ENCODE results near the gene YES1.

The YES1 gene

DNA sequence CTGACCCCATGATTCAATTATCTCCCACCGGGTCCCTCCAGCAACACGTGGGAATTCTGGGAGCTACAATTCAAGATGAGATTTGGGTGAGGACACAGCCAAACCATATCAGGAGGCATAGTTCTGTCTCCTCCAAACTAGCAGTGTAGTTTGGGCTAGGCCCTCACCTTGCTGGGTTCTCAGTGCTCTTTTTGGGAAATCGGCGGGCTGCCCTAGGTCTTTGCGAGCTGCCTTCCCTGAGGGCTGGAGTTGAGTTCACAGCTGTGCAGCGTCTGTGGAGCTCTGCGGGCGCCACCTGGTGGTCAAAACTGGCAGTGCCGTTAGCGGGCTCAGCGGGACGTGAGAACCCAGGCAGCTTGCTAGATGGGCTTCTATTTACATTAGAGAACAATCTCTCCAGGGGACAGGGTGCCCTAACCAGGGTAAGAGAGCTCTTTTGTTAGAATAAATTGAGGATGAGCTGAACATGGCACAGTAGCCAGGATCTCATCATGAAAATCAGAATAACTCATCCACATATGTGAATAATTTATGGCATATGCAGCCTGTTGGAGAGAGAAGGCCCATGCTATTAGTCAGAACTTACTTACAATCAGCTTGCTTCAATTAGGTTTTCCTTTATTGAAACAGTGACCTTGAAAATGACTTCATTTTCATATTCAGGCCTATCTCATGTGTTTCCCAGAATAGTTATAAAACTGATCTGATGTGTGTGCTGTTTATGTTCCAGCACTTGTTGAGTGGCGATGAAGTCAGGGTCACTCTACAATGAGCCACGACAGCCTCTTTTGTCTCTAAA, 27.4 kb upstream of the YES1 start:
- Histone ChIP-seq H3K27me3 (ENCODE audit: control insufficient read depth in 1 of 2, insufficient read depth in 2 of 2, low read length in 2 of 2) (no peaks in the 10 kb centered on the region), H3K9me3 (ENCODE audit: control insufficient read depth in 1 of 2, low read length in 2 of 2) (no peaks in the 10 kb centered on the region), H3K4me3 (ENCODE audit: low read depth in 1 of 2, low read length in 2 of 2) (no peak overlapping the region), H3K27ac (ENCODE audit: low read depth, low read length) (no peak overlapping the region), H3K4me1 (ENCODE audit: control insufficient read depth in 1 of 2, insufficient read depth in 2 of 2, low read length in 2 of 2) (peaks cover 0 to 7% of the 10 kb centered on the region in 2 donors), H3K36me3 (ENCODE audit: control insufficient read depth in 1 of 2, insufficient read depth in 2 of 2, low read length in 2 of 2) (no peaks in the 10 kb centered on the region), H3K9ac (ENCODE audit: low read depth in 1 of 2, low read length in 2 of 2) (no peak overlapping the region)

DNA sequence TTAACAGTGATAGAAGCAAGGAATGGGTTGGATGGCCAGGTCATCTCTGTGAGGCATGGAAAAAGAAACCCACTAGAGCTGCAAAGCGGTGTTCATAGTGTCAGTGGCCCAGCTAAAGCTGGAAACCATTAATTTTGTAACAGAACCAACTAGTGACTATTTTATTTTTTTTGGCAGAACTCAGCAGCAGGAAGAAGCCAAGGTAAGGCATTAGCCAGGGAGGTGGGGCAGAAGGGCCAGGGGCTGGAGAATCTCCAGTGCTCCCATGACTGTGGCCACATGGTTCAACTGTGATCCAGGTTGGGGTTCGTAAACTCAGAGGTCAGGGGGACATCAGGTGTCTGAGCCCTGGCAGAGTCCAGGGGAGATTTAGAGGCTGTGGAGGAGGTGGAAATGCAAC, 25.9 kb upstream of the YES1 start:
- Histone ChIP-seq H3K27me3 (ENCODE audit: control insufficient read depth in 1 of 2, insufficient read depth in 2 of 2, low read length in 2 of 2) (no peaks in the 10 kb centered on the region), H3K36me3 (ENCODE audit: control insufficient read depth in 1 of 2, insufficient read depth in 2 of 2, low read length in 2 of 2) (no peaks in the 10 kb centered on the region), H3K9ac (ENCODE audit: low read depth in 1 of 2, low read length in 2 of 2) (no peak overlapping the region), H3K4me1 (ENCODE audit: control insufficient read depth in 1 of 2, insufficient read depth in 2 of 2, low read length in 2 of 2) (peaks cover 0 to 7% of the 10 kb centered on the region in 2 donors), H3K9me3 (ENCODE audit: control insufficient read depth in 1 of 2, low read length in 2 of 2) (no peaks in the 10 kb centered on the region), H3K4me3 (ENCODE audit: low read depth in 1 of 2, low read length in 2 of 2) (no peak overlapping the region), H3K27ac (ENCODE audit: low read depth, low read length) (no peak overlapping the region)

DNA sequence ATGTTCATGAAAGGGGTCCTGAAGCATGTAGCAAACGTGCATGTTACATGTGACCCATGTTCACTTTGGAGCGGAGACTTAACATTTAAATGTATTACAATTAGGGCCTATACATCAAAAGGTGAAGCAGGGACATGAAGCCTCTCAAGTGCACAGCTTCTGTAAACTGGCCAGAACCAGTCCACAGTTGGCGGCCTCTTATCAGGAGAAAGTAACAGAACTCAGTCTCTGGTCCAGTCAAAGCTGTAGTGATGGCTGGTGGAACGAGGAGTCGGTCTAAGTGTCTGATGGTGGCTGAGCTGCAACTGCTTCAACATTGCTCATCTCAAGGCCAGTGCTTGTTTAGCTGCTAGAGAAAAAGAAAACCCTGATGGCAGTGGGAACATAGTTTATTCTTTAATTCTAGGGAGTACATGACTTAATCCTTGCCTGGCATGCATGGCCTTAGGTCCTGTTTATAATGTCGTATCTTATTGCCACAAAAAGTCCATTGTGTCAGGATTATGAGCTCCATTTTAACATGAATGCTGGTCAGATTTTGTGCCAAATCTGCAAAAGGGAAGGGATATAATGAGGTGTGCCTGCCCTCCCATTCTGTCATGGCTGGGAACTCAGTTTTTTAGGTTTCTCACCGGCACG, 22.2 kb upstream of the YES1 start:
- Histone ChIP-seq H3K9ac (ENCODE audit: low read depth in 1 of 2, low read length in 2 of 2) (no peak overlapping the region), H3K27ac (ENCODE audit: low read depth, low read length) (no peak overlapping the region), H3K4me3 (ENCODE audit: low read depth in 1 of 2, low read length in 2 of 2) (no peak overlapping the region), H3K4me1 (ENCODE audit: control insufficient read depth in 1 of 2, insufficient read depth in 2 of 2, low read length in 2 of 2) (peaks cover 0 to 7% of the 10 kb centered on the region in 2 donors), H3K27me3 (ENCODE audit: control insufficient read depth in 1 of 2, insufficient read depth in 2 of 2, low read length in 2 of 2) (no peaks in the 10 kb centered on the region), H3K9me3 (ENCODE audit: control insufficient read depth in 1 of 2, low read length in 2 of 2) (no peaks in the 10 kb centered on the region), H3K36me3 (ENCODE audit: control insufficient read depth in 1 of 2, insufficient read depth in 2 of 2, low read length in 2 of 2) (no peaks in the 10 kb centered on the region)

GRCh38 chr18:833197-833596, 21.2 kb upstream of the YES1 start:
- Histone ChIP-seq H3K27ac (ENCODE audit: low read depth, low read length) (no peak overlapping the region), H3K27me3 (ENCODE audit: control insufficient read depth in 1 of 2, insufficient read depth in 2 of 2, low read length in 2 of 2) (no peaks in the 10 kb centered on the region), H3K4me3 (ENCODE audit: low read depth in 1 of 2, low read length in 2 of 2) (no peak overlapping the region), H3K4me1 (ENCODE audit: control insufficient read depth in 1 of 2, insufficient read depth in 2 of 2, low read length in 2 of 2) (peaks cover 0 to 7% of the 10 kb centered on the region in 2 donors), H3K9ac (ENCODE audit: low read depth in 1 of 2, low read length in 2 of 2) (no peak overlapping the region), H3K9me3 (ENCODE audit: control insufficient read depth in 1 of 2, low read length in 2 of 2) (no peaks in the 10 kb centered on the region), H3K36me3 (ENCODE audit: control insufficient read depth in 1 of 2, insufficient read depth in 2 of 2, low read length in 2 of 2) (no peaks in the 10 kb centered on the region)

GRCh38 chr18:832085-832681, 20.1 kb upstream of the YES1 start:
- Histone ChIP-seq H3K4me3 (ENCODE audit: low read depth in 1 of 2, low read length in 2 of 2) (peak overlapping the region; percentile 40 to 48), H3K36me3 (ENCODE audit: control insufficient read depth in 1 of 2, insufficient read depth in 2 of 2, low read length in 2 of 2) (no peaks in the 10 kb centered on the region), H3K9me3 (ENCODE audit: control insufficient read depth in 1 of 2, low read length in 2 of 2) (no peaks in the 10 kb centered on the region), H3K27ac (ENCODE audit: low read depth, low read length) (no peak overlapping the region), H3K27me3 (ENCODE audit: control insufficient read depth in 1 of 2, insufficient read depth in 2 of 2, low read length in 2 of 2) (no peaks in the 10 kb centered on the region), H3K4me1 (ENCODE audit: control insufficient read depth in 1 of 2, insufficient read depth in 2 of 2, low read length in 2 of 2) (peaks cover 0 to 7% of the 10 kb centered on the region in 2 donors), H3K9ac (ENCODE audit: low read depth in 1 of 2, low read length in 2 of 2) (no peak overlapping the region)

DNA sequence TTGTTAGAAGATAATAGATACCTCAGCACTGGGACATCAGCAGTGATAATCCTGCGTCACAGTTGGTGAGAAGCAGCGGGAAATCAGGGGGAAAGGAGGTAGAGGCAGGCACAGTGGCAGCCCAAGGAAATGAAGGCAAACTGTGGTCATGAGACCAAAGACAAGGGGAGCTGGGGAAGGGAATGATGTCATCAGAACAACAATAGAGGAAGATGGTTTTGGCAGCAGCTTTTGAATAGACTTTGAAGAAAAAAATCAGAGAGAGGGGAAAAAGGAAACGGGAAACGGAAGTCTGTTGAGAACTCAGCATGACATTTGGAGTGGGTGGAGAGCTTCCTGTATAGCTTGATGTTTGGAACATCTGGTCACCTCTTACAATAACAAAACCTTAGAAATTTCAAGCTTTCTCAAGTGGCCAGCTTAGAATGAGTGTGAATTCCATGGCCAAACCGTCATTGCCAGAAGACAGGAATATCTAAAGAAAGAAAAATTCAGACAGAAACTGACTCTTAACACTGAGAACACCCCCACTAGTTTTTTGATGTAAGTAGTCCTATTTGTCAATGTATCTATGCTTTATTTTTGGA, 18.4 kb upstream of the YES1 start:
- no peaks in the 10 kb centered on the region for H3K36me3 ChIP-seq (ENCODE audit: control insufficient read depth in 1 of 2, insufficient read depth in 2 of 2, low read length in 2 of 2)
- no peak overlapping the region for H3K4me3 ChIP-seq (ENCODE audit: low read depth in 1 of 2, low read length in 2 of 2)
- no peaks in the 10 kb centered on the region for H3K27me3 ChIP-seq (ENCODE audit: control insufficient read depth in 1 of 2, insufficient read depth in 2 of 2, low read length in 2 of 2)
- no peak overlapping the region for H3K27ac ChIP-seq (ENCODE audit: low read depth, low read length)
- no peak overlapping the region for H3K9ac ChIP-seq (ENCODE audit: low read depth in 1 of 2, low read length in 2 of 2)
- H3K4me1 ChIP-seq (ENCODE audit: control insufficient read depth in 1 of 2, insufficient read depth in 2 of 2, low read length in 2 of 2) = peaks cover 0 to 7% of the 10 kb centered on the region in 2 donors
- H3K9me3 ChIP-seq (ENCODE audit: control insufficient read depth in 1 of 2, low read length in 2 of 2) = no peaks in the 10 kb centered on the region

DNA sequence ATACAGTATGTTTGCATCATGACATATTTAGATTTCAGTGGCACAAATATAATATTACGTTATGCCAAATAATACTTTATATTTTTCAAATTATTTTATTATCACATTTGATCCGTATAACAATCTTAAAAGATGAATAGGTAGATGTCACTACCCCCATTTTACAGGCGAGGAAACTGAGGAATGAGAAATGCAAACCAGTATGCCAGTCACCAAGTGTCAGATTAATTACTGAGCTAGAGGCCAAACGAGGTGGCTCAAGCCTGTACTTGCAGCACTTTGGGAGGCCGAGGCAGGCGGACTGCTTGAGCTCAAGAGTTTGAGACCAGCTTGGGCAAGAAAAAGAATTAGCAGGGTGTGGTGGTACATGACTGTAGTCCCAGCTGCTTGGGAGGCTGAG, 17.4 kb upstream of the YES1 start:
- Histone ChIP-seq H3K4me1 (ENCODE audit: control insufficient read depth in 1 of 2, insufficient read depth in 2 of 2, low read length in 2 of 2) (peaks cover 0 to 7% of the 10 kb centered on the region in 2 donors), H3K9ac (ENCODE audit: low read depth in 1 of 2, low read length in 2 of 2) (no peak overlapping the region), H3K36me3 (ENCODE audit: control insufficient read depth in 1 of 2, insufficient read depth in 2 of 2, low read length in 2 of 2) (no peaks in the 10 kb centered on the region), H3K9me3 (ENCODE audit: control insufficient read depth in 1 of 2, low read length in 2 of 2) (no peaks in the 10 kb centered on the region), H3K4me3 (ENCODE audit: low read depth in 1 of 2, low read length in 2 of 2) (no peak overlapping the region), H3K27me3 (ENCODE audit: control insufficient read depth in 1 of 2, insufficient read depth in 2 of 2, low read length in 2 of 2) (no peaks in the 10 kb centered on the region), H3K27ac (ENCODE audit: low read depth, low read length) (no peak overlapping the region)

GRCh38 chr18:827093-827677, 15.1 kb upstream of the YES1 start:
- Histone ChIP-seq H3K27me3 (ENCODE audit: control insufficient read depth in 1 of 2, insufficient read depth in 2 of 2, low read length in 2 of 2) (no peaks in the 10 kb centered on the region), H3K36me3 (ENCODE audit: control insufficient read depth in 1 of 2, insufficient read depth in 2 of 2, low read length in 2 of 2) (no peaks in the 10 kb centered on the region), H3K27ac (ENCODE audit: low read depth, low read length) (no peak overlapping the region), H3K9ac (ENCODE audit: low read depth in 1 of 2, low read length in 2 of 2) (no peak overlapping the region), H3K4me3 (ENCODE audit: low read depth in 1 of 2, low read length in 2 of 2) (no peak overlapping the region), H3K4me1 (ENCODE audit: control insufficient read depth in 1 of 2, insufficient read depth in 2 of 2, low read length in 2 of 2) (peaks cover 0 to 4% of the 10 kb centered on the region in 2 donors), H3K9me3 (ENCODE audit: control insufficient read depth in 1 of 2, low read length in 2 of 2) (no peaks in the 10 kb centered on the region)

DNA sequence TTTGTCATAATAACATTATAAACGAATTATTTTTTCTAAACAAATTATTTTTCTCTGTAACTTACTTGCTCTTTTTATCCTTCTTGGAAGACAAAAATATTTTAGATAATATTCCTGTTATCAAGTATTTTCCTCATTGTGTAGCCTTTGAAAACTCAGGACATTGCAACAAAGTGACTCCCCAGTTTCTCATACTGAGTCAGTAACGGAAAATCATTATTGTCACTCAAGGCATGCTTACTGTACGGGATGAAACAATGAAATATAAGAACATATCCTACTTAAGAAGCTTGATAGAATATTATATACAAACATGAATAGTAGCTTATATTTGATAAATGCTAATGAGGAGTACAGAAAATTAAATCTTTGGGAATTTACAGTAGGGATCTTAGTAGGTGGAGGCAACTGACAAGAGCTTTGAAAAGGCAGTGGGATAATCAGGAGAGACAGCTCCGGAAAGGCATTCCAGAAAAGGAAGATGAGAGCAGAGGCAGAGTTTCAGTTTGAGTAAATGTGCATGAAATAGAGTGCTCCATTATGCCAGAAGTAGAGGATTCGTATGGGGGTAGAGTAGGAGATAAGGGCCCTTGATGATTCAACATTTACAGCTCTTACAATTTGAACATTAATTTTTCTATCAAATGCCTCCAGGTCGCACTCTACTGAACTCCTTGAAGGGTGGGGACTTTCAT, 14.0 kb upstream of the YES1 start:
- no peaks in the 10 kb centered on the region for H3K27me3 ChIP-seq (ENCODE audit: control insufficient read depth in 1 of 2, insufficient read depth in 2 of 2, low read length in 2 of 2)
- H3K9me3 ChIP-seq (ENCODE audit: control insufficient read depth in 1 of 2, low read length in 2 of 2) = no peaks in the 10 kb centered on the region
- H3K4me1 ChIP-seq (ENCODE audit: control insufficient read depth in 1 of 2, insufficient read depth in 2 of 2, low read length in 2 of 2) = no peaks in the 10 kb centered on the region
- H3K36me3 ChIP-seq (ENCODE audit: control insufficient read depth in 1 of 2, insufficient read depth in 2 of 2, low read length in 2 of 2) = no peaks in the 10 kb centered on the region
- H3K4me3 ChIP-seq (ENCODE audit: low read depth in 1 of 2, low read length in 2 of 2) = no peak overlapping the region
- no peak overlapping the region for H3K27ac ChIP-seq (ENCODE audit: low read depth, low read length)
- H3K9ac ChIP-seq (ENCODE audit: low read depth in 1 of 2, low read length in 2 of 2) = no peak overlapping the region
